GM18873 (cell line): ENCODE results near the gene MYH6.

Source experiments
- ATAC-seq: cut with Tn5 transposase; IDR thresholded peaks from one replicate; pipeline ENCODE4 v1.9.1; 2021; ENCODE audit warnings: mild to moderate bottlenecking, moderate library complexity, moderate number of reproducible peaks; ENCODE audit not compliant: unreplicated experiment, low FRiP score

Gene MYH6

GRCh38 chr14:23380197-23380914 is 27.7 kb downstream of the MYH6 start:
- no peak for ATAC-seq

GRCh38 chr14:23379366-23380196 is 28.5 kb downstream of the MYH6 start:
- ATAC-seq = no peak

DNA sequence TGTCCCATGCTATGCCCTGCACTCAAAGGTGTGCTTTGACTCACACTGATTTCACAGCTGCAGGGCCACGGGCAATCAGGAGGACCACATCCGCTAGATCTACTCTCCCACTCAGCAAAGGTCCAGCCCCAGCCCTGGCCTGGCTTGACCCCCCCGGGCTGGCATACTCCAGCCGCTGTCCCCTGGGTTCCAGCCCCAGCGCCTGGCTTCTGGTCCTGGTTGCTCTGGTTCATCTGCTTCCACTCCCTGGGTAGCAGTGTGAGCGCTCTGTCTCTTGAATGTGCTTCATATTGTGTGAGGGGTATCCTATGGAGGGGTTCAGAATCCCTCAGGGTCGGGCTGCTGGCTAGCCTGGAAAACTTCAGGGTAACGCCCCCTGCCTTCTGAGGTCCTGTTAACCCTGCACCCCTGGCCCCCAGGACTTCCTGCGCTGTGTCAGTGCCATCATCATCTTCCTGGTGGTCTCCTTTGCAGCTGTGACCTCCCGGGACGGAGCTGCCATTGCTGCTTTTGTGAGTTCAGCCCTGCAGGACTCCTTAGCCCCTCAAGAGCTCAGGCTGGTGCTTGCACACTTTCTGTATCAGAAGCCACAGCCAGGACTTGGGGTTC is 29.4 kb downstream of the MYH6 start:
- no peak for ATAC-seq

DNA sequence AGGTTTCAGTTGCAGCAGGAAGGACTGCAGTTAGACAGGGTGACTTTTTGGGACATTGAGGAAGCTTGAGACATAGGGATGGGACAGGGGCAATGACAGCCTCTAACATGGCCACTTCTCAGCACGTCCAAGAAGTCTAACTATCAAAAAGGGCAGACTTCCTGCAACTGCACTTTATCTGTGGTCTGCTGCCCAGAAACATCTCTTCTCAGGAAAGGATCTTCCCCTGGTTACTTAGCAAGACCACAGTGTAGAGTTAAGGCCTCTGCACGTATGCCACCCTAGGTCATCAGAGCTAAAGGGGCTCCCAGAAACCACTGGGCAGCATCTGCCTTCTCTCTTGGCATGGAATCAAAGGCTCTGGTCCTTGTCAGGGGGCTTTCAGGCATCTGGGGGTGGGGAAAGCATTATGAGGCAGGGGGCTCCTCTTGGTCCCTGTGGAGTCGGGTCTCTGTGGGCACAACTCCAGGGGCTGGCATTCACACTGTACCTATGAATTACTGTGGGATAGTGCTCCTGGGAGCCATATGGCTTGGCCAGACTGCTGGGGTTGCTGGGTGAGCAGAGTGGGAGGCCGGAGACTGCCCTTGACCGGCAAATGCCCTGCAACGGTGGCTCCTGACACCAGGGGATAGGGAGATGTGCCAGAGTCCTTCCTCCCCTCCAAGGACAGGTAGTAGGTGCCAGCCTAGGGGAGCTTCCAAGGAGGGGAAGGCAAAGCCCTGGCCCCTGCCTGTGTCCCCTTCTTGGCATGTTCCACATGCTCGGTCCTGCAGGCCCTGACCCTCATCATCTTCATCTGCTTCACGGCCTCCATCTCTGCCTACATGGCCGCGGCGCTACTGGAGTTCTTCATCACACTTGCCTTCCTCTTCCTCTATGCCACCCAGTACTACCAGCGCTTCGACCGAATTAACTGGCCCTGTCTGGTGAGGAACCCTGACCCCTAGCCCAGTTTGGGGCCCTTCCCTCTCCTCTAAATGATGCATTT is 30.2 kb downstream of the MYH6 start:
- ATAC-seq = no peak

- ATAC-seq = no peak
Observed at GRCh38 chr14:23377198-23377550, 30.9 kb downstream of the MYH6 start.

- no peak for ATAC-seq
Observed at GRCh38 chr14:23376482-23377197, 31.4 kb downstream of the MYH6 start, which contains the start of gene CMTM5. TSS of gene CMTM5 (plus strand) at chr14:23377046. CDS start at chr14:23377252, 206 bp downstream.

DNA sequence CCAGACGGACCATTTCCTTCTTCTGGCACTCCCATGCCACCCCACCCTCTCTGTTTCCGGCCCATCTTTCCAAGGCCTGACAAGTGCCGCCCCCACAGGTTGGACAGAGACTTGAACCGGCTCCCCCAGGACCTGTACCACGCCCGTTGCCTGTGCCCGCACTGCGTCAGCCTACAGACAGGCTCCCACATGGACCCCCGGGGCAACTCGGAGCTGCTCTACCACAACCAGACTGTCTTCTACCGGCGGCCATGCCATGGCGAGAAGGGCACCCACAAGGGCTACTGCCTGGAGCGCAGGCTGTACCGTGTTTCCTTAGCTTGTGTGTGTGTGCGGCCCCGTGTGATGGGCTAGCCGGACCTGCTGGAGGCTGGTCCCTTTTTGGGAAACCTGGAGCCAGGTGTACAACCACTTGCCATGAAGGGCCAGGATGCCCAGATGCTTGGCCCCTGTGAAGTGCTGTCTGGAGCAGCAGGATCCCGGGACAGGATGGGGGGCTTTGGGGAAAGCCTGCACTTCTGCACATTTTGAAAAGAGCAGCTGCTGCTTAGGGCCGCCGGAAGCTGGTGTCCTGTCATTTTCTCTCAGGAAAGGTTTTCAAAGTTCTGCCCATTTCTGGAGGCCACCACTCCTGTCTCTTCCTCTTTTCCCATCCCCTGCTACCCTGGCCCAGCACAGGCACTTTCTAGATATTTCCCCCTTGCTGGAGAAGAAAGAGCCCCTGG is 32.4 kb downstream of the MYH6 start:
- ATAC-seq = no peak

DNA sequence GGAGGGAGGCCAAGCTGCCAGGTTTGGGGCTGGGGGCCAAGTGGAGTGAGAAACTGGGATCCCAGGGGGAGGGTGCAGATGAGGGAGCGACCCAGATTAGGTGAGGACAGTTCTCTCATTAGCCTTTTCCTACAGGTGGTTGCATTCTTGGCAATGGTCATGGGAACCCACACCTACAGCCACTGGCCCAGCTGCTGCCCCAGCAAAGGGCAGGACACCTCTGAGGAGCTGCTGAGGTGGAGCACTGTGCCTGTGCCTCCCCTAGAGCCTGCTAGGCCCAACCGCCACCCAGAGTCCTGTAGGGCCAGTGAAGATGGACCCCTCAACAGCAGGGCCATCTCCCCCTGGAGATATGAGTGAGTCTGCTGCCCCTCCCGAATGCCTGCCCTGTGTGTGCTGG is 35.0 kb downstream of the MYH6 start:
- ATAC-seq = no peak

GRCh38 chr14:23372509-23372908 is 35.6 kb downstream of the MYH6 start, which contains the start of gene IL25:
TSS of gene IL25 (plus strand) at chr14:23372809.
- ATAC-seq = no peak

GRCh38 chr14:23371865-23372264 is 36.2 kb downstream of the MYH6 start:
- ATAC-seq = no peak

- no peak for ATAC-seq
Observed at GRCh38 chr14:23370221-23370620, 37.9 kb downstream of the MYH6 start.

DNA sequence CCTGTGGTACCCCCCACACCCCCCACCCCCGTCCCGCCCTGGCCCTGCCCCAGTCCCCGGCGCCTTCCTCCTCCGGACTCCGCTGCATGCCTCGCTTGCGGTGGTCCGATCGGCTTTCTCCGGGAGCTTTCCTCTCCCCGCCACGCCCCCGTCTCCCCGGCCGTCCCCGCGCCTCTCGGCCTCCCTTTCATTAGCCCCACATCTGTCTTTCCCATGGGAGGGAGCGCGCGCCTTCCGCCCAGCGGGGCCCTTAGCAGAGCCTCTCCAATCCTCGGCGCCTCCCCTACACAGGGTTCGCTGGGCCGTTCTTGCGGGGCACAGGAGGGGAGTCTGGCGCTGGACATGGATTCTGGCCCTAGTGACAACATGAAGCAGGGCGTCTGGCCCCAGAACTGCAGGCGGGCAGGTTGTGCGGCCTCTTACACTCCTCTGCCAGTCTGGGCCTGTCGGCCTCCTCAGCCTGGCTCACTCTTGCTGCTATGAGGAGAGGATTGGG is 41.6 kb downstream of the MYH6 start:
- no peak for ATAC-seq

GRCh38 chr14:23365732-23366425 is 42.2 kb downstream of the MYH6 start:
- ATAC-seq = no peak

DNA sequence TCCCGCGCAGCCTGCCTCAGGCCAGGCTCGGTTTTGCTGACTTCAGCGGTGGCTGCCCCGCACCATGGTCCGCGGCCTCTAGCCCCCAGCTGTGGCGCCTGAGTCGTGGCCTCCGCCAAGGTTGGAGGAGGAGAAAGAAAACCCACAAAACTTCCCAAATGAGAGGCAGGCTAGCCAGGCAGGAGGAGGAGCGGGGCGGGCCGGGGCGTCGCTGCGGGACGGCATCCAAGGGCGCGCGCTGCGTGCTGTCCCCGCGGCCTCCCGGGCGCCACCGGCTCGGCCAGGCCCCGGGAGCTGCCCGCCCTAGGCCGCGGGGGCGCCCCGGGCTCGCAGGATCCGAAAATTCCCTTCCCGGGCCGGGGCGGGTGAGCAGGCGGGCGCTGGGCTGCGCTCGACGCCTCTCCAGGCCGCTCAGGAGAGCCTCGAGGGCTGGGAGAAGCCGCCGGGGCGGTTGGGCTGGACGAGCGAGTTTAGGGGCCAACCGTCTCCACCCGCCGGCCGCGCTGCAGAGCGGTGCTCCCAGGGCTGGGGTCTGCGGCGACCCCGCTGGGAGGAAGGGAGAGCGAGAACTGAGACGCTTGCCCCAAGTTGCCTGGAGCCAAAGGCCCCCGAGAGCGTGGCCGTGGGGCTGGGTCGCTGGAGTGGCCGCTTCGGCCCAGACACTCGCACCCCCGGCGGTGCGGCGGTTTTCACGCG is 42.9 kb downstream of the MYH6 start, which contains the start of gene EFS:
Gene EFS (minus strand): TSS at position 137 of the 696 bp plus-strand sequence. CDS start 147 bp downstream, outside the sequence.
- no peak for ATAC-seq

DNA sequence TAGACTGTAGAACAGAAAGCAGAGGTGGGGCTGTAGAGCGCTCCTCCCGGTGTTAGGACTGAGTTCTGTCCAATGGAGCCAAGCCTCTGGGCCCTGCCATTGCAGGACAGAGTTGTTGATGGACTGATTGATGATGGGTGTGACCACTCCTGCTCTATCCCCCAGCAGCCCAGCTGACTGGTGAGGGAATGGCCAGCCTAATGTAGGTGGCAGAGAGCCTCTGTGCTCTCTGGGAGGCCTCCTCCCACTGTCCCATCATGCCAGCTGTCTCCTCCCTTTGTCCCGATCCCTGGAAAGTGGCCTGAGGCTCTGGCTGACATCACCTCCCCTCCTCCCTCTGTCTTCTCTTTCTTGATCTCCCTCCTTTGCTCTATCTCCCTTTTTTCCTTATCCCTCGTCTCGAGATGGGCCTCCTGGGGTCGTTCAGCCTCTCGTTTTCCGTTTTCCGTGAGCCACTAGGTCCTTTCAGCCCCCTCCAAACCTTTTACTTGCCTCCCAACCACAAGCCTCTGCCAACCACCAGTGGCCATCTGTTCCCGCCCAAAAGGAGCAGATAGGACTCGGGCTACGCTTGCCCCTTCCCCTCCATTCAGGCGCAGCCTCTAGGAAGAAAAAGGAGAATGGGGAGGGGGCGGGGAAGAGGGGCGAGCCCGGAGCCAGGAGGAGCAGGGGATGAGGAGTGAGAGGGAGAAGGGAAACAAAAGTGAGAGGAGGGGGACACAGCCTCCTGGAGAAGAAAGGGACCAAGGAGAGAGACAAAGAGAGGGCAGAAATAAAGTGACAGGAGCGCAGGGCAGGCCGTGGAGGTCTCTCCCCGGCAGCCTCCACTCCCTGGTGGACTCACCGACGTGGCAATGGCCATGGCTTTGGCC is 43.7 kb downstream of the MYH6 start:
- no peak for ATAC-seq

- ATAC-seq = no peak
Observed at GRCh38 chr14:23362200-23362599, 45.9 kb downstream of the MYH6 start.
